ENCODE data around the gene NSD1.

DNA sequence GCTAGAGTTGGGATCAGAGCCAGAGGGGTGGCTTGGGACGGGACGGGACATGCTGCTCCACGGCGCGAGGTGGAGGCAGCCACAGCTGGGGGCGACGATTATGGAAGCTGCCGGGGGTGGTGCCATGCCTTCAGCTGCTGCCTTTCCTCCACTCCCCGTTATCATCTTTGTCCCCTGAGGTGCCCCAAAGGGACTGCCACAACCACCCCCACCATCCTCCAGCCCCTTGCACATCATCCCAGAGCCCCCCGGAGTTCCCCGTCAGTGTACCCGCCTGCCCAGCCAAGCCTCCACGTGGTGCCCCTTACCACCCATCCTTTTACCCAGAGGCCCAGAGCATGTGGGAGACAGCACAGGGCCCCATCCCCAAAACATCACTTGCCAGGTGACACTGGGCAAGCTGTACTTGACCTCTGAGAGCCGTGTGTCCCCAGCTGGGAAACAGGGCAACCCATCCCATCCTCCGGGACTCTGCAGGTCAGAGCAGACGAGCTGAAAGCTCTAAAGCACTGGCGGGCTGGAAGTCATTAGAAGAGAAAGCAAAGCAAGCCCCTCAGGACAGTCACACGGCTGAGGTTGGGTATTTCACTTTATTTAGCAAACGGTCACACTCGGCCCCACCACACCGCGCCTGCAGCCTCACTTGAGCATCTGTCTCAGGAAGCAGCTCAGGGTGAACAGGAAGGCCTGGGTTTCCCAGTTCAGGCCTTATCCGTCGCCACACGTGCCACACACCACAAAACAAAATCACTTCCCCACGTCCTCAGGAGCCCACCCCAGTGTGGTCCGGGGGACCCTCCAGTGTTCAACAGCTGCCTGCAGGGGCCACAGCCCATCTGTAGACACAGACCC lies 197.6 kb downstream of the NSD1 start:
- TF ChIP-seq, protein P1, sequence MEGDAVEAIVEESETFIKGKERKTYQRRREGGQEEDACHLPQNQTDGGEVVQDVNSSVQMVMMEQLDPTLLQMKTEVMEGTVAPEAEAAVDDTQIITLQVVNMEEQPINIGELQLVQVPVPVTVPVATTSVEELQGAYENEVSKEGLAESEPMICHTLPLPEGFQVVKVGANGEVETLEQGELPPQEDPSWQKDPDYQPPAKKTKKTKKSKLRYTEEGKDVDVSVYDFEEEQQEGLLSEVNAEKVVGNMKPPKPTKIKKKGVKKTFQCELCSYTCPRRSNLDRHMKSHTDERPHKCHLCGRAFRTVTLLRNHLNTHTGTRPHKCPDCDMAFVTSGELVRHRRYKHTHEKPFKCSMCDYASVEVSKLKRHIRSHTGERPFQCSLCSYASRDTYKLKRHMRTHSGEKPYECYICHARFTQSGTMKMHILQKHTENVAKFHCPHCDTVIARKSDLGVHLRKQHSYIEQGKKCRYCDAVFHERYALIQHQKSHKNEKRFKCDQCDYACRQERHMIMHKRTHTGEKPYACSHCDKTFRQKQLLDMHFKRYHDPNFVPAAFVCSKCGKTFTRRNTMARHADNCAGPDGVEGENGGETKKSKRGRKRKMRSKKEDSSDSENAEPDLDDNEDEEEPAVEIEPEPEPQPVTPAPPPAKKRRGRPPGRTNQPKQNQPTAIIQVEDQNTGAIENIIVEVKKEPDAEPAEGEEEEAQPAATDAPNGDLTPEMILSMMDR (IDR thresholded peaks at IDR 0.05): no peak
- no peak for TF ChIP-seq POLR2A (IDR thresholded peaks at IDR 0.05)

Data from thyroid gland (tissue), 4 donors.